Hepatocyte (in vitro differentiated cells): Measurements from ENCODE around the gene INPP5D. TPM values are rescaled to one million over a fixed set of nuclear protein-coding genes. Genes with fewer than 3 reads are reported as not detected.

ENCODE experiments used
- DNase-seq: peaks from one replicate; pipeline ENCODE4 v3.0.0-alpha.2; 2016; ENCODE audit warnings: low spot score
- H2AFZ ChIP-seq: fragments of 200-600 bp; sonication (generic); 2 replicates; pipeline ENCODE4 v1.6.0; 2016; ENCODE audit warnings: antibody characterized with exemption, mild to moderate bottlenecking
- H3K27ac ChIP-seq: fragments of 200-600 bp; sonication (generic); 2 replicates; pipeline ENCODE4 v1.5.1; 2016; ENCODE audit warnings: mild to moderate bottlenecking
- H3K27me3 ChIP-seq: fragments of 200-600 bp; sonication (generic); 2 replicates; pipeline ENCODE4 v1.6.1; 2016
- H3K36me3 ChIP-seq: fragments of 200-600 bp; sonication (generic); replicated peaks from 2 replicates; pipeline ENCODE4 v1.5.1; 2016; ENCODE audit warnings: low read depth; ENCODE audit not compliant: insufficient read depth
- H3K4me1 ChIP-seq: fragments of 200-600 bp; sonication (generic); 2 replicates; pipeline ENCODE4 v1.5.1; 2016; ENCODE audit warnings: mild to moderate bottlenecking, moderate library complexity; ENCODE audit not compliant: insufficient read depth
- H3K4me2 ChIP-seq: fragments of 200-600 bp; sonication (generic); 2 replicates; pipeline ENCODE4 v1.6.0; 2016
- H3K4me3 ChIP-seq: fragments of 200-600 bp; sonication (generic); 2 replicates; pipeline ENCODE4 v1.5.1; 2016; ENCODE audit warnings: mild to moderate bottlenecking
- H3K79me2 ChIP-seq: fragments of 200-600 bp; sonication (generic); 2 replicates; pipeline ENCODE4 v1.6.0; 2017; ENCODE audit warnings: mild to moderate bottlenecking
- H3K9me2 ChIP-seq: fragments of 200-600 bp; sonication (generic); replicated peaks from 2 replicates; pipeline ENCODE4 v1.6.0; 2017; ENCODE audit warnings: mild to moderate bottlenecking; ENCODE audit not compliant: insufficient read depth
- H3K9me3 ChIP-seq: fragments of 200-600 bp; sonication (generic); 2 replicates; pipeline ENCODE4 v1.5.1; 2016; ENCODE audit warnings: low read depth, mild to moderate bottlenecking
- H4K20me1 ChIP-seq: fragments of 200-600 bp; sonication (generic); 2 replicates; pipeline ENCODE4 v1.6.0; 2016; ENCODE audit warnings: mild to moderate bottlenecking; ENCODE audit not compliant: insufficient read depth, poor library complexity, severe bottlenecking
- CTCF ChIP-seq: fragments of 200-600 bp; sonication (generic); IDR thresholded peaks from 2 replicates; pipeline ENCODE4 v1.5.1; 2016; ENCODE audit warnings: antibody characterized with exemption, mild to moderate bottlenecking; ENCODE audit not compliant: poor library complexity
- EZH2 ChIP-seq: fragments of 200-600 bp; sonication (generic); IDR thresholded peaks from 2 replicates; pipeline ENCODE4 v1.6.1; 2016; ENCODE audit warnings: antibody characterized with exemption, mild to moderate bottlenecking, borderline replicate concordance
- EZH2phosphoT487 ChIP-seq: fragments of 200-600 bp; sonication (generic); IDR thresholded peaks from one replicate; pipeline ENCODE4 v1.6.1; 2018; ENCODE audit warnings: antibody characterized with exemption, mild to moderate bottlenecking, low read depth, moderate library complexity; ENCODE audit not compliant: unreplicated experiment, severe bottlenecking
- WGBS: methylation state at CpG from one replicate; pipeline ENCODE4 v1.1.6; 2016; ENCODE audit warnings: low lambda C conversion rate; ENCODE audit errors: missing lambda C conversion rate; 5-methylcytosine and 5-hydroxymethylcytosine counted together
- polyA plus RNA-seq: library from polyadenylated mRNA; unstranded; fragments of >200 nt; fragmentation: Nextera tagmentation; extraction: Ambion mirVana; gene quantifications from 2 replicates; pipeline ENCODE4 v1.2.1, GENCODE V29; 2016
- total RNA-seq: library from RNA; depleted of rRNA; stranded (reverse); fragments of >200 nt; gene quantifications from 2 replicates; pipeline ENCODE4 v1.2.3, GENCODE V29; 2014

The INPP5D gene
- total and polyA plus RNA-seq, 2 experiments from 2014 or later = 3.3 to 5.2 TPM

- TF ChIP-seq EZH2phosphoT487 (no peak), CTCF (no peak), EZH2 (no peak)
- no peaks in the 10 kb centered on the region for H3K4me1 ChIP-seq
These were observed 16.6 kb downstream of the INPP5D start for GRCh38 chr2:233076749-233077148.

GRCh38 chr2:233079473-233079877 lies 19.3 kb downstream of the INPP5D start:
- Histone ChIP-seq H4K20me1 (no peaks in the 10 kb centered on the region), H3K4me3 (no peak overlapping the region), H3K27me3 (peaks cover 8% of the 10 kb centered on the region), H3K9me3 (no peaks in the 10 kb centered on the region), H3K4me1 (no peaks in the 10 kb centered on the region), H3K4me2 (no peak overlapping the region), H3K27ac (no peak overlapping the region), H3K79me2 (no peaks in the 10 kb centered on the region), H3K9me2 (no peaks in the 10 kb centered on the region), H3K36me3 (no peaks in the 10 kb centered on the region), H2AFZ (no peak overlapping the region)
- WGBS = 81% methylated on average over 10 of the region's 10 CpGs
- TF ChIP-seq EZH2 (no peak), CTCF (no peak), EZH2phosphoT487 (no peak)
- DNase-seq = no peak

More at GRCh38 chr2:233076749-233077148, 16.6 kb downstream of the INPP5D start:
- Histone ChIP-seq H3K27ac (no peak overlapping the region), H2AFZ (no peak overlapping the region), H3K79me2 (no peaks in the 10 kb centered on the region), H3K36me3 (no peaks in the 10 kb centered on the region), H4K20me1 (no peaks in the 10 kb centered on the region), H3K4me2 (no peak overlapping the region), H3K27me3 (peaks cover 8% of the 10 kb centered on the region), H3K9me2 (no peaks in the 10 kb centered on the region), H3K4me3 (no peak overlapping the region), H3K9me3 (no peaks in the 10 kb centered on the region)
- WGBS = 74% methylated on average over 3 of the region's 3 CpGs
- no peak for DNase-seq

- H3K9me2 ChIP-seq = no peaks in the 10 kb centered on the region
- H3K27ac ChIP-seq = no peak overlapping the region
These were observed 20.1 kb downstream of the INPP5D start for GRCh38 chr2:233079953-233080835.

More at GRCh38 chr2:233079953-233080835, 20.1 kb downstream of the INPP5D start:
- DNase-seq = no peak
- H3K9me3 ChIP-seq = no peaks in the 10 kb centered on the region
- peaks cover 8% of the 10 kb centered on the region for H3K27me3 ChIP-seq
- H3K4me2 ChIP-seq = no peak overlapping the region
- no peaks in the 10 kb centered on the region for H3K4me1 ChIP-seq
- H3K36me3 ChIP-seq = no peaks in the 10 kb centered on the region
- H2AFZ ChIP-seq = no peak overlapping the region
- no peaks in the 10 kb centered on the region for H4K20me1 ChIP-seq
- H3K4me3 ChIP-seq = no peak overlapping the region
- no peaks in the 10 kb centered on the region for H3K79me2 ChIP-seq
- WGBS = 88% methylated on average over 20 of the region's 20 CpGs
- TF ChIP-seq CTCF = no peak
- no peak for TF ChIP-seq EZH2
- TF ChIP-seq EZH2phosphoT487 = no peak
